Ectodermal cell (in vitro differentiated cells): Measurements from ENCODE around the gene STT3B.
"Not testable (repeated sequence)": the region's sequence is repeated elsewhere in the genome, so short reads cannot be mapped to it uniquely, and the experiment has no call there.

ENCODE experiments used
- H3K27ac ChIP-seq: 2 replicates; pipeline ENCODE4 v1.7.0; 2013; ENCODE audit warnings: mild to moderate bottlenecking, low read depth, low read length; ENCODE audit not compliant: insufficient read depth, poor library complexity, severe bottlenecking
- H3K27me3 ChIP-seq: 2 replicates; pipeline ENCODE4 v1.7.0; 2013; ENCODE audit warnings: mild to moderate bottlenecking, low read length; ENCODE audit not compliant: insufficient read depth, control insufficient read depth, poor library complexity, severe bottlenecking
- H3K36me3 ChIP-seq: one replicate; pipeline ENCODE4 v1.7.0; 2013; ENCODE audit warnings: low read length; ENCODE audit not compliant: control insufficient read depth, insufficient read depth
- H3K4me1 ChIP-seq: one replicate; pipeline ENCODE4 v1.7.0; 2013; ENCODE audit warnings: low read length; ENCODE audit not compliant: control insufficient read depth, insufficient read depth
- H3K4me3 ChIP-seq: 2 replicates; pipeline ENCODE4 v1.7.0; 2013; ENCODE audit warnings: low read depth, low read length, control low read depth; ENCODE audit not compliant: insufficient read depth
- H3K9me3 ChIP-seq: 2 replicates; pipeline ENCODE4 v1.7.0; 2013; ENCODE audit warnings: mild to moderate bottlenecking, low read length, moderate library complexity; ENCODE audit not compliant: control insufficient read depth
- WGBS, 2 experiments: methylation state at CpG; one replicate each; pipeline ENCODE4 v1.1.7; 2013; ENCODE audit warnings: missing lambda C conversion rate in 2 of 2; 5-methylcytosine and 5-hydroxymethylcytosine counted together

Gene STT3B

DNA sequence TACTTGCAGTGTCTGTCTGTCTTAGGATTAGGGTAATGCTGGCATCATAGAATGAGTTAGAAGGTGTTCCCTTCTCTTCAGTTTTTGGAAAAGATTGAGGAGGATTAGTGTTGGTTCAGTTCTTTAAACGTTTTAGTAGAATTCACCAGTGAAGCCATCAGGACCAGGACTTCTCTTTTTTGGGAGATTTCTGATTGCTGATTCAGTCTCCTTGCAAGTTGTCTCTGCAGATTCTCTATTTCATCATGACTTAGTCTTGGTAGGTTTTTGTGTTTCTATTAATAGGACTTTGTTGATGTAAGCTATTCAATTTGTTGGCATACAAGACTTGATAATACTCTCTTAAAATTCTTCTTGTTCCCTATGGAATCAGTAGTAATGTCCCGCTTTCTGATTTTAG is 48.9 kb downstream of the STT3B start:
- Histone ChIP-seq H3K27ac (no peak overlapping the region), H3K36me3 (peaks cover 22% of the 10 kb centered on the region), H3K27me3 (no peaks in the 10 kb centered on the region), H3K4me3 (no peak overlapping the region), H3K9me3 (no peaks in the 10 kb centered on the region), H3K4me1 (no peaks in the 10 kb centered on the region)
- WGBS, 2 experiments, result 97 to 99% methylated on average over 2 of the region's 2 CpGs

DNA sequence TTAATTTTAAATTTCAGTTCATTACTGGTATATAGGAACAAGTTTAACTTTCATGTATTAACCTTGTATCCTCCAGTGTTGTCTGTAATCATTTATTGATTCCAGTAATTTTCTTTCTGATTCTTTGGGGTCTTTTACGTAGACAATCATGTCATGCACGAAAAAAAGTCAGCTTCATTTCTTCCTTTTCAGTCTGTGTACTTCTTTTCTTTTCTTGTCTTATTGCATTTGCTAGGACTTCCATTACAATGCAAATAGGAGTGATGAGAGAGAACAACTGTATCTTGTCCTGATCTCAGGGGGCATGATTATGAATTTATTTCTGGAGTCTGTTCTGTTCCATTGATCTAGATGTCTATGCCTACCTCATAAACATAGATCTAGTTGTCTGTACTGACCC is 56.5 kb downstream of the STT3B start:
- H3K9me3 ChIP-seq, result peaks cover 4% of the 10 kb centered on the region
- H3K27me3 ChIP-seq, result no peaks in the 10 kb centered on the region
- H3K36me3 ChIP-seq, result peaks cover 19% of the 10 kb centered on the region
- H3K4me1 ChIP-seq, result no peaks in the 10 kb centered on the region
- H3K27ac ChIP-seq, result no peak overlapping the region
- no peak overlapping the region for H3K4me3 ChIP-seq
- WGBS, 2 experiments, result 98 to 100% methylated on average over 2 of the region's 2 CpGs

DNA sequence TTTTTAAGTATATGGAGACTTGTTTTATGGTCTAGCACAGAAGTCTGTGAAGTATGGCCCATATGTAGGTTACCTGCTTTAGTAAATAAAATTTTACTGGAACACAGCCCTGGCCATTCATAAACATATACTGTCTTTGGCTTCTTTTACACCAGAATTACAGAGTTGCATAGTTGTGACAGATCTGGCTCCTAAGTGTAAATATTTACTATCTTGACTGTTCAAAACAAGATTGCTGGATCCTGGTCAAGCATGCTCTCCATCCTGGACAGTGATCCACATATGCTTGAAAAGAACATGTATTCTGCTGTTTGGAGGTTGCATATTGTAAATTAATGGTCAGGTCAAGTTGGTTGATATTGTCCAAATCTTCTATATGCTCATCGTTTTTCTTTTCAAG is 57.9 kb downstream of the STT3B start:
- H3K36me3 ChIP-seq, result peaks cover 16% of the 10 kb centered on the region
- H3K9me3 ChIP-seq, result peaks cover 4% of the 10 kb centered on the region
- no peak overlapping the region for H3K27ac ChIP-seq
- H3K4me1 ChIP-seq, result no peaks in the 10 kb centered on the region
- H3K4me3 ChIP-seq, result no peak overlapping the region
- WGBS, 2 experiments, result 87 to 100% methylated on average over 1 of the region's 1 CpG
- no peaks in the 10 kb centered on the region for H3K27me3 ChIP-seq

GRCh38 chr3:31592764-31593163 is 60.0 kb downstream of the STT3B start:
- 95 to 98% methylated on average over 2 of the region's 2 CpGs for WGBS, 2 experiments
- peaks cover 8% of the 10 kb centered on the region for H3K36me3 ChIP-seq

GRCh38 chr3:31596176-31596575 is 63.5 kb downstream of the STT3B start:
- Histone ChIP-seq H3K27ac (no peak overlapping the region), H3K27me3 (no peaks in the 10 kb centered on the region), H3K9me3 (no peaks in the 10 kb centered on the region), H3K4me1 (no peaks in the 10 kb centered on the region), H3K36me3 (no peaks in the 10 kb centered on the region), H3K4me3 (no peak overlapping the region)
- 93 to 100% methylated on average over 1 of the region's 1 CpG for WGBS, 2 experiments

More at GRCh38 chr3:31592764-31593163, 60.0 kb downstream of the STT3B start:
- H3K27ac ChIP-seq, result no peak overlapping the region
- H3K4me1 ChIP-seq, result no peaks in the 10 kb centered on the region
- H3K9me3 ChIP-seq, result peaks cover 4% of the 10 kb centered on the region
- H3K4me3 ChIP-seq, result no peak overlapping the region
- no peaks in the 10 kb centered on the region for H3K27me3 ChIP-seq

GRCh38 chr3:31600431-31600830 is 67.7 kb downstream of the STT3B start:
- 100% methylated on average over 3 of the region's 3 CpGs; no CpG with 5 or more reads in 1 of the 2 experiments for WGBS, 2 experiments
- Histone ChIP-seq H3K27ac (no peak overlapping the region), H3K9me3 (peaks cover 4% of the 10 kb centered on the region), H3K27me3 (no peaks in the 10 kb centered on the region), H3K4me3 (no peak overlapping the region), H3K36me3 (peaks cover 11% of the 10 kb centered on the region), H3K4me1 (no peaks in the 10 kb centered on the region)

GRCh38 chr3:31605333-31605732 is 72.6 kb downstream of the STT3B start:
- not testable (repeated sequence) for H3K27me3 ChIP-seq, H3K9me3 ChIP-seq, H3K4me3 ChIP-seq, H3K27ac ChIP-seq, H3K4me1 ChIP-seq
- WGBS, 2 experiments, result 80 to 82% methylated on average over 1 of the region's 1 CpG
- H3K36me3 ChIP-seq, result peaks cover 30% of the 10 kb centered on the region

DNA sequence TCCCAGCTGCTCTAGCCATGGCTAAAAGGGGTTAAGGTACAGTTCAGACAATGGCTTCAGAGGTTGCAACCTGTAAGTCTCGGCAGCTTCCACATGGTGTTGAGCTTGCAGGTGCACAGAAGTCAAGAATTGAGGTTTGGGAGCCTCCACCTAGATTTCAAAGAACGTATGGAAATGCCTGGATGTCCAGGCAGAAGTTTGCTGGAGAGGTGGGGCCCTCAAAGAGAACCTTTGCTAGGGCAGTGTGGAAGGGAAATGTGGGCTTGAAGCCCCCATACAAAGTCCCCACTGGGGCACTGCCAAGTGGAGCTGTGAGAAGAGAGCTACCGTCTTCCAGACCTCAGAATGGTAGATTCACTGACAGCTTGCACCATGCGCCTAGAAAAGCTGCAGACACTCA is 73.7 kb downstream of the STT3B start:
- Histone ChIP-seq H3K36me3 (peaks cover 27% of the 10 kb centered on the region), H3K4me3 (no peak overlapping the region), H3K4me1 (no peaks in the 10 kb centered on the region), H3K27ac (no peak overlapping the region), H3K27me3 (no peaks in the 10 kb centered on the region), H3K9me3 (peaks cover 6% of the 10 kb centered on the region)
- WGBS, 2 experiments, result 93 to 95% methylated on average over 4 of the region's 4 CpGs

DNA sequence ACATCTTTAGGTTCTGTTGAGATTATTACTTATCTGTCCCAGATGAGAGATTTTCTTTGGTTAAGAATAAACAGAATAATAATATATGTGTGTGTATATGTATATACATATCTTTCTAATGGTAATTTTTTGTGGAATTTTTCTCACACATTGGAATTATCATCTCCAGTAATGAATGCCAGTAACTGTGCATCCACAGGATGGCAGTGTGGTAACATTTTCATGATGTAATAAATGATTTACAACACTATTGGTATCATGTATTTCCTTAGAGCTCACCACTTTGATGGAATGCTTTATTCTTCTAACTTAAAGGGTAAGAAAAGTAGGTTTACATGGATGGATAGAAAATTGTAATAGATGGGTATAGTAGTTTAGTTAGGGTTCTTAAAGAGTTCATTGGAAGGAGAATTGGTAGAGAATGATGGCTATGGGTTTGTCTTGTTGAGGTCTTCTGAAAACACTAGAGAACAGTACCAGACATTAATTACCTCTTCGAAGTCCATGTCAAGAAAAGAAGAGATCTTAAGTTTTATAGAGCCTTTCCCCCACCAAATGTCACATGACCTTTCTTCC is 78.1 kb downstream of the STT3B start:
- whole genome bisulfite sequencing, 2 experiments, result 83 to 86% methylated on average over 1 of the region's 1 CpG
- H3K27me3 ChIP-seq, result no peaks in the 10 kb centered on the region
- H3K4me1 ChIP-seq, result no peaks in the 10 kb centered on the region
- H3K9me3 ChIP-seq, result peaks cover 2% of the 10 kb centered on the region
- no peak overlapping the region for H3K27ac ChIP-seq
- H3K36me3 ChIP-seq, result peaks cover 17% of the 10 kb centered on the region
- no peak overlapping the region for H3K4me3 ChIP-seq

- no peaks in the 10 kb centered on the region for H3K4me1 ChIP-seq
- WGBS, 2 experiments, result 100% methylated on average over 1 of the region's 1 CpG
- no peaks in the 10 kb centered on the region for H3K27me3 ChIP-seq
Observed at GRCh38 chr3:31613177-31613576, 80.5 kb downstream of the STT3B start.

GRCh38 chr3:31613654-31614053 is 80.9 kb downstream of the STT3B start:
- H3K27me3 ChIP-seq, result no peaks in the 10 kb centered on the region
- WGBS, 2 experiments, result 96 to 97% methylated on average over 4 of the region's 4 CpGs
- no peaks in the 10 kb centered on the region for H3K4me1 ChIP-seq
- H3K27ac ChIP-seq, result no peak overlapping the region
- H3K9me3 ChIP-seq, result no peaks in the 10 kb centered on the region
- no peak overlapping the region for H3K4me3 ChIP-seq
- no peaks in the 10 kb centered on the region for H3K36me3 ChIP-seq

More at GRCh38 chr3:31613177-31613576, 80.5 kb downstream of the STT3B start:
- no peaks in the 10 kb centered on the region for H3K36me3 ChIP-seq
- no peak overlapping the region for H3K4me3 ChIP-seq
- H3K9me3 ChIP-seq, result no peaks in the 10 kb centered on the region
- no peak overlapping the region for H3K27ac ChIP-seq
